A673 (cell line): ENCODE data around the gene SNCB.

Source experiments
- EZH2 ChIP-seq: fragments of 200-600 bp; sonication (generic); IDR thresholded peaks from 2 replicates; pipeline ENCODE4 v1.6.1; 2017; ENCODE audit warnings: borderline replicate concordance, low read depth, mild to moderate bottlenecking, mixed read lengths, antibody characterized with exemption, low read length; ENCODE audit not compliant: poor library complexity, severe bottlenecking
- TF ChIP-seq, protein P1 (sequence below): fragments of 300-800, 200-600 bp; sonication (generic); conservative IDR thresholded peaks from 2 replicates; pipeline ENCODE4 v1.5.1; 2017; ENCODE audit warnings: low read depth, mild to moderate bottlenecking, antibody characterized with exemption, low read length, moderate library complexity, mixed read lengths

GRCh38 chr5:176629853-176630680 is at the start of gene SNCB, which contains the start of gene EIF4E1B:
- TF ChIP-seq, protein P1, sequence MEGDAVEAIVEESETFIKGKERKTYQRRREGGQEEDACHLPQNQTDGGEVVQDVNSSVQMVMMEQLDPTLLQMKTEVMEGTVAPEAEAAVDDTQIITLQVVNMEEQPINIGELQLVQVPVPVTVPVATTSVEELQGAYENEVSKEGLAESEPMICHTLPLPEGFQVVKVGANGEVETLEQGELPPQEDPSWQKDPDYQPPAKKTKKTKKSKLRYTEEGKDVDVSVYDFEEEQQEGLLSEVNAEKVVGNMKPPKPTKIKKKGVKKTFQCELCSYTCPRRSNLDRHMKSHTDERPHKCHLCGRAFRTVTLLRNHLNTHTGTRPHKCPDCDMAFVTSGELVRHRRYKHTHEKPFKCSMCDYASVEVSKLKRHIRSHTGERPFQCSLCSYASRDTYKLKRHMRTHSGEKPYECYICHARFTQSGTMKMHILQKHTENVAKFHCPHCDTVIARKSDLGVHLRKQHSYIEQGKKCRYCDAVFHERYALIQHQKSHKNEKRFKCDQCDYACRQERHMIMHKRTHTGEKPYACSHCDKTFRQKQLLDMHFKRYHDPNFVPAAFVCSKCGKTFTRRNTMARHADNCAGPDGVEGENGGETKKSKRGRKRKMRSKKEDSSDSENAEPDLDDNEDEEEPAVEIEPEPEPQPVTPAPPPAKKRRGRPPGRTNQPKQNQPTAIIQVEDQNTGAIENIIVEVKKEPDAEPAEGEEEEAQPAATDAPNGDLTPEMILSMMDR = no peak
- no peak for TF ChIP-seq EZH2
